Amygdala (tissue), 56 donors: ENCODE data around the gene BTD.
A peak's percentile ranks its signal among the peaks of the same experiment; 100 is the strongest.

Experiments
- DNase-seq, 56 donors: peaks; one replicate each; lab custom pipeline; 2025; lab: John Stamatoyannopoulos, UW

The BTD gene

GRCh38 chr3:15635121-15635661, 33.6 kb downstream of the BTD start:
- peak in 14 of 56 donors; percentile 12 to 54 (median 30) for DNase-seq

GRCh38 chr3:15636028-15636709, 34.6 kb downstream of the BTD start:
- DNase-seq: no peak

- no peak for DNase-seq
Observed at GRCh38 chr3:15637131-15637951, 35.8 kb downstream of the BTD start.

GRCh38 chr3:15638193-15638890, 36.8 kb downstream of the BTD start:
- no peak for DNase-seq

GRCh38 chr3:15638891-15639262, 37.3 kb downstream of the BTD start:
- DNase-seq: no peak

GRCh38 chr3:15645246-15645645, 43.7 kb downstream of the BTD start:
- no peak for DNase-seq

- DNase-seq: no peak
Observed at GRCh38 chr3:15645740-15646501, 44.4 kb downstream of the BTD start.

GRCh38 chr3:15646851-15647511, 45.4 kb downstream of the BTD start:
- DNase-seq: peak in 1 of 56 donors; percentile 10

GRCh38 chr3:15647611-15648167, 46.1 kb downstream of the BTD start:
- peak in 3 of 56 donors; percentile 17 to 23 (median 23) for DNase-seq

- DNase-seq: no peak
Observed at GRCh38 chr3:15649341-15649740, 47.8 kb downstream of the BTD start.

GRCh38 chr3:15649858-15650257, 48.3 kb downstream of the BTD start:
- DNase-seq: no peak

- DNase-seq: no peak
Observed at GRCh38 chr3:15651396-15651795, 49.9 kb downstream of the BTD start.

- no peak for DNase-seq
Observed at GRCh38 chr3:15653321-15653720, 51.8 kb downstream of the BTD start.

- DNase-seq: no peak
Observed at GRCh38 chr3:15654127-15654526, 52.6 kb downstream of the BTD start.

- DNase-seq: peak in 25 of 56 donors; percentile 24 to 83 (median 48)
Observed at GRCh38 chr3:15654891-15655290, 53.3 kb downstream of the BTD start.

GRCh38 chr3:15656342-15656741, 54.8 kb downstream of the BTD start:
- no peak for DNase-seq

- no peak for DNase-seq
Observed at GRCh38 chr3:15657016-15657415, 55.5 kb downstream of the BTD start.

- DNase-seq: no peak
Observed at GRCh38 chr3:15659254-15659975, 57.9 kb downstream of the BTD start.
